ENCODE results near the gene STK38L. TPM values are rescaled to one million over a fixed set of nuclear protein-coding genes. Genes with fewer than 3 reads are reported as not detected.

The STK38L gene
- total and polyA plus RNA-seq, 10 of the 15 experiments (the other 5 are each of a cell fraction or from before 2014, with no cell fraction given): 43.0 to 154 (median 115) TPM

GRCh38 chr12:27292718-27293117 lies 48.6 kb downstream of the STK38L start:
- CTCF ChIA-PET: interaction anchor here (1.0 to 1.8 kb wide), 2 partner anchors 13 to 32 kb away, joined by 3 to 10 read pairs; no protein-coding TSS in a partner anchor
- RAD21 ChIA-PET (ENCODE audit: unreplicated experiment): interaction anchor here (0.6 to 15.9 kb wide), 3 partner anchors 11 to 72 kb away, joined by 3 to 215 read pairs (median 3); no protein-coding TSS in a partner anchor

More at GRCh38 chr12:27292718-27293117, 48.6 kb downstream of the STK38L start:
- H3K9me3 ChIP-seq (replicated peaks; ENCODE audit: control insufficient read depth, insufficient read depth, low read length): no peaks in the 10 kb centered on the region
- FAIRE-seq: no peak
- BruUV-seq (replicated peaks): no TSS peak
- H4K20me1 ChIP-seq (ENCODE audit: control insufficient read depth, insufficient read depth): no peaks in the 10 kb centered on the region
- H3K9ac ChIP-seq (ENCODE audit: control insufficient read depth, insufficient read depth, low read length): no peak overlapping the region
- in situ Hi-C loops (cut with MboI) (no loop called here), intact Hi-C loops (cut with micrococcal nuclease; ENCODE audit: unreplicated experiment) (no loop called here)
- ATAC-seq: no peak
- TF ChIP-seq NFYA (IDR thresholded peaks at IDR 0.05; ENCODE audit: borderline replicate concordance, low read depth, low read length) (no peak), CEBPB (IDR thresholded peaks at IDR 0.05; ENCODE audit: borderline replicate concordance in 1 of 2, low read depth in 2 of 2, low read length in 2 of 2) (no peak), SKIL (IDR thresholded peaks at IDR 0.05; ENCODE audit: low read depth, poor library complexity, severe bottlenecking) (no peak), ZZZ3 (IDR thresholded peaks at IDR 0.05; ENCODE audit: control insufficient read depth, insufficient read length, low read depth) (no peak), NBN (IDR thresholded peaks at IDR 0.05) (no peak), ZBTB33 (IDR thresholded peaks at IDR 0.05) (no peak), PRDM15 (CRISPR knock-in tag; IDR thresholded peaks at IDR 0.05) (no peak), KDM1A (IDR thresholded peaks at IDR 0.05; ENCODE audit: borderline replicate concordance) (no peak), LARP7 (IDR thresholded peaks at IDR 0.05) (no peak), CBX3 (IDR thresholded peaks at IDR 0.05; ENCODE audit: borderline replicate concordance, low read depth) (no peak), SIN3A (IDR thresholded peaks at IDR 0.05; ENCODE audit: low read depth, low read length) (no peak), IRF4 (IDR thresholded peaks at IDR 0.05; ENCODE audit: low read depth, low read length) (no peak), NRF1 (conservative IDR thresholded peaks at IDR 0.05; ENCODE audit: low read depth, low read length) (no peak)
- H2AFZ ChIP-seq (ENCODE audit: control insufficient read depth, low read depth, low read length): no peak overlapping the region
- no peak overlapping the region for H3K4me3 ChIP-seq
- peaks cover 78% of the 10 kb centered on the region for H3K79me2 ChIP-seq (ENCODE audit: control insufficient read depth, insufficient read depth, low read length)
- ChIA-PET POLR2A (no interaction called here), SMC1A (ENCODE audit: uncharacterized antibody, unreplicated experiment) (interaction anchor here (0.9 to 16.5 kb wide), 8 partner anchors 11 to 279 kb away, joined by 3 to 491 read pairs (median 3); partner anchors contain the start of genes STK38L and TM7SF3)
- 96% methylated on average over 2 of the region's 2 CpGs for WGBS (ENCODE audit: insufficient coverage, insufficient replicate concordance, low lambda C conversion rate, missing lambda C conversion rate)
- no peak for DNase-seq (ENCODE audit: low read depth, low spot score)
- H3K27me3 ChIP-seq (replicated peaks in 1 of 2; ENCODE audit: control insufficient read depth in 2 of 2, insufficient read depth in 2 of 2, low read length in 1 of 2): no peaks in the 10 kb centered on the region
- no peak overlapping the region for H3K27ac ChIP-seq (ENCODE audit: control insufficient read depth, insufficient read depth)
- peaks cover 18% of the 10 kb centered on the region for H3K4me1 ChIP-seq (ENCODE audit: control insufficient read depth, insufficient read depth, low read length)
- no peak overlapping the region for H3K4me2 ChIP-seq (ENCODE audit: control insufficient read depth, insufficient read depth)
- peaks cover 0 to 2% of the 10 kb centered on the region in 2 experiments; a peak in 1 of 4 replicates for H3K36me3 ChIP-seq (ENCODE audit: control insufficient read depth in 2 of 2, insufficient read depth in 2 of 2, low read length in 1 of 2)

Measured in GM12878 (cell line).